B cell (primary cell): ENCODE data around the gene CPED1. TPM values are rescaled to one million over a fixed set of nuclear protein-coding genes. Genes with fewer than 3 reads are reported as not detected.

ENCODE experiments used
- ATAC-seq: fragments of 200-7000 bp; cut with Tn5 transposase; one replicate; pipeline ENCODE4 v1.10.0; 2021; ENCODE audit warnings: low read depth, mild to moderate bottlenecking, moderate number of reproducible peaks, moderate library complexity
- CTCF ChIA-PET: fragments of 350-600 bp; sonication (Branson Sonifier 250); formaldehyde crosslinking; loops from one replicate; lab custom pipeline; 2021; ENCODE audit warnings: antibody characterized with exemption, inconsistent platforms; lab: Charles Lee
- POLR2A ChIA-PET: fragments of 350-600 bp; sonication (Branson Sonifier 250); formaldehyde crosslinking; loops from one replicate; lab custom pipeline; 2021; ENCODE audit warnings: antibody characterized with exemption; lab: Charles Lee
- DNase-seq: peaks from one replicate; pipeline ENCODE4 v3.0.0; 2013
- H2AFZ ChIP-seq: 2 replicates; pipeline ENCODE4 v1.6.1; 2012; ENCODE audit warnings: mild to moderate bottlenecking, low read depth, low read length; ENCODE audit not compliant: insufficient read depth, poor library complexity, severe bottlenecking
- H3K27ac ChIP-seq, 2 donors: 1 replicate in 1 of 2; 2 replicates in 1 of 2; pipeline ENCODE4 v1.5.1; 2012 to 2013; ENCODE audit warnings: low read length in 2 of 2, mild to moderate bottlenecking in 2 of 2, moderate library complexity in 1 of 2
- H3K27me3 ChIP-seq, 4 experiments: fragments of 200-600 bp in 1 of 4; sonication (generic) in 1 of 4; replicated peaks in 1 of 4; 1 replicate in 2 of 4; 2 replicates in 2 of 4; pipeline versions ENCODE4 v1.6.1 to v1.7.0; 2013 to 2016; ENCODE audit warnings: low read length in 3 of 4, mild to moderate bottlenecking in 2 of 4, mixed read lengths in 1 of 4, moderate library complexity in 1 of 4; ENCODE audit not compliant: insufficient read depth in 4 of 4, control insufficient read depth in 3 of 4; ENCODE audit errors: control extremely low read depth in 1 of 4
- H3K36me3 ChIP-seq, 2 experiments: replicated peaks in 1 of 2; 1 replicate in 1 of 2; 2 replicates in 1 of 2; pipeline versions ENCODE4 v1.6.1 to v1.7.1; 2013; ENCODE audit warnings: low read length in 1 of 2; ENCODE audit not compliant: insufficient read depth in 2 of 2, control insufficient read depth in 1 of 2; ENCODE audit errors: control extremely low read depth in 1 of 2, extremely low read depth in 1 of 2
- H3K4me1 ChIP-seq, 2 donors: fragments of 200-600 bp in 1 of 2; sonication (generic) in 1 of 2; 1 replicate in 1 of 2; 2 replicates in 1 of 2; pipeline versions ENCODE4 v1.5.1 to v1.6.1; 2013 to 2017; ENCODE audit warnings: low read length in 2 of 2; ENCODE audit not compliant: control insufficient read depth in 2 of 2, insufficient read depth in 2 of 2
- H3K4me2 ChIP-seq: replicated peaks from 2 replicates; pipeline ENCODE3; 2012; ENCODE audit warnings: mild to moderate bottlenecking, low read depth, low read length; ENCODE audit not compliant: poor library complexity, severe bottlenecking
- H3K4me3 ChIP-seq, 5 experiments: fragments of 200-600 bp in 1 of 5; sonication (generic) in 1 of 5; 1 replicate in 3 of 5; 2 replicates in 2 of 5; pipeline versions ENCODE4 v1.5.1 to v1.7.0; 2011 to 2016; ENCODE audit warnings: low read length in 4 of 5, mild to moderate bottlenecking in 4 of 5, low read depth in 2 of 5, control low read depth in 1 of 5, moderate library complexity in 1 of 5; ENCODE audit not compliant: insufficient read depth in 1 of 5; ENCODE audit errors: control extremely low read depth in 1 of 5, extremely low read depth in 1 of 5
- H3K79me2 ChIP-seq: fragments of 200-600 bp; sonication (generic); one replicate; pipeline ENCODE4 v1.6.0; 2016; ENCODE audit warnings: low read length; ENCODE audit not compliant: control insufficient read depth, insufficient read depth
- H3K9ac ChIP-seq: fragments of 200-600 bp; sonication (generic); 2 replicates; pipeline ENCODE4 v1.6.1; 2017; ENCODE audit warnings: mild to moderate bottlenecking, low read length, moderate library complexity
- H3K9me3 ChIP-seq, 3 donors: one replicate each; pipeline versions ENCODE4 v1.6.1 to v1.7.1; 2013; ENCODE audit warnings: low read length in 2 of 3; ENCODE audit not compliant: control insufficient read depth in 2 of 3, insufficient read depth in 1 of 3; ENCODE audit errors: control extremely low read depth in 1 of 3
- H4K20me1 ChIP-seq: 2 replicates; pipeline ENCODE4 v1.6.0; 2012; ENCODE audit warnings: mild to moderate bottlenecking, low read length; ENCODE audit not compliant: insufficient read depth, control insufficient read depth, poor library complexity, severe bottlenecking
- H3K27ac Mint-ChIP-seq: one replicate; pipeline ENCODE4 v1.8.0; 2021; ENCODE audit warnings: mixed read lengths
- H3K27me3 Mint-ChIP-seq: one replicate; pipeline ENCODE4 v1.8.0; 2021; ENCODE audit warnings: mixed read lengths
- H3K4me1 Mint-ChIP-seq: one replicate; pipeline ENCODE4 v1.8.0; 2021; ENCODE audit warnings: mixed read lengths
- H3K4me3 Mint-ChIP-seq: one replicate; pipeline ENCODE4 v1.8.0; 2021; ENCODE audit warnings: mixed read lengths
- H3K9me3 Mint-ChIP-seq: one replicate; pipeline ENCODE4 v1.8.0; 2022; ENCODE audit warnings: mixed read lengths; ENCODE audit not compliant: insufficient read depth
- EZH2 ChIP-seq: IDR thresholded peaks from 2 replicates; pipeline ENCODE4 v1.6.1; 2012; ENCODE audit warnings: borderline replicate concordance, low read depth, mild to moderate bottlenecking, moderate library complexity, low read length; ENCODE audit not compliant: insufficient read depth, poor library complexity, severe bottlenecking
- WGBS: methylation state at CpG from one replicate; pipeline ENCODE4 v1.1.5; 2013; ENCODE audit warnings: missing lambda C conversion rate; ENCODE audit not compliant: insufficient coverage; 5-methylcytosine and 5-hydroxymethylcytosine counted together
- intact Hi-C: fragments of 100-400 bp; cut with micrococcal nuclease; formaldehyde crosslinking; loops from one replicate; pipeline ENCODE4 v1.10.0; 2022
- polyA plus RNA-seq: library from polyadenylated mRNA; depleted of rRNA; stranded (reverse); fragments of >200 nt; gene quantifications from 2 replicates; pipeline ENCODE4 v1.2.3, GENCODE V29; 2012
- total RNA-seq, 2 donors: library from RNA; stranded (reverse); fragments of 120-200 nt in 1 of 2; gene quantifications; 1 replicate in 1 of 2; 2 replicates in 1 of 2; pipeline versions ENCODE4 v1.2.3 to v1.2.4, GENCODE V29; 2013 to 2022
- TF ChIP-seq, protein P1 (sequence below): fragments of 200-600 bp; IDR thresholded peaks from one replicate; pipeline ENCODE4 v1.8.0; 2022; ENCODE audit warnings: antibody characterized with exemption, mild to moderate bottlenecking

The CPED1 gene
- total and polyA plus RNA-seq, 2 donors (not counting 1 experiment from before 2014, with no cell fraction given): 0.44 to 3.8 TPM

DNA sequence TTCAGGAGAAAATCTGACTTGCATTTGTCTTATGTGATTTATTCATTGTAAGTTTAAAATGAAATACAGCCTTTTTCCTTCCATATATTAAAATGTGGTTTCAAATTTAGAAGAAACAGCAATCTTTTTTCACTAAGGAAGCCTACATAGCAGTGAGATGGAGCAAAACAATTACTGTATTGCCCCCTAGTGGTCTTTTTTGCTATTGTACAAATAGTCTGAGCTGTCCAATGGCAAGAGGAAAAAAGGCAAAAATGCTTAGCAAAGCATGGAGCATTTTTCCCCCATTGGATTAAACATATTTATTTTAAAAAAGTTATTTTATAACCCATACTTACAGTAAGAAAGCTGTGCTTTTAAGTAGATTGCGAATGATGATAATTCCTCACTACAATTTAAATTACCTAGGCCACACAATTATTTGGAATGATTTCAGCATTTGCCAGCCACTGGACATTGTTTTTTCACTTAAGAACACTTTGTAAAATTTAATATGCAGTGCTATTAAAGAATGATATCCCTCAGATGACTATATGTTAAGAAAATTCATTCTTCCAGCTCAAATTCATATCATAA lies 119.5 kb downstream of the CPED1 start:
- H3K4me2 ChIP-seq: no peak overlapping the region
- no peaks in the 10 kb centered on the region for H3K27me3 Mint-ChIP-seq
- H3K36me3 ChIP-seq: no peaks in the 10 kb centered on the region
- H3K4me3 Mint-ChIP-seq: no peak overlapping the region
- no peaks in the 10 kb centered on the region for H3K9me3 ChIP-seq
- no peaks in the 10 kb centered on the region for H3K4me1 Mint-ChIP-seq
- no peak overlapping the region for H3K27ac Mint-ChIP-seq
- CTCF ChIA-PET: interaction anchor here (0.6 to 2.7 kb wide), 24 partner anchors 12 to 884 kb away, joined by 3 to 38 read pairs (median 4); partner anchors contain the start of gene CPED1
- ATAC-seq (peak; percentile 78), DNase-seq (peak; percentile 67)
- peaks cover 6% of the 10 kb centered on the region for H4K20me1 ChIP-seq
- no peaks in the 10 kb centered on the region for H3K4me1 ChIP-seq
- POLR2A ChIA-PET: no interaction called here
- intact Hi-C loops: loop anchor here (1.0 kb wide), 3 partner anchors 121 to 316 kb away; no protein-coding TSS in a partner anchor
- no peaks in the 10 kb centered on the region for H3K79me2 ChIP-seq
- no CpG with 5 or more reads among the region's 1 CpG for WGBS
- TF ChIP-seq, protein P1, sequence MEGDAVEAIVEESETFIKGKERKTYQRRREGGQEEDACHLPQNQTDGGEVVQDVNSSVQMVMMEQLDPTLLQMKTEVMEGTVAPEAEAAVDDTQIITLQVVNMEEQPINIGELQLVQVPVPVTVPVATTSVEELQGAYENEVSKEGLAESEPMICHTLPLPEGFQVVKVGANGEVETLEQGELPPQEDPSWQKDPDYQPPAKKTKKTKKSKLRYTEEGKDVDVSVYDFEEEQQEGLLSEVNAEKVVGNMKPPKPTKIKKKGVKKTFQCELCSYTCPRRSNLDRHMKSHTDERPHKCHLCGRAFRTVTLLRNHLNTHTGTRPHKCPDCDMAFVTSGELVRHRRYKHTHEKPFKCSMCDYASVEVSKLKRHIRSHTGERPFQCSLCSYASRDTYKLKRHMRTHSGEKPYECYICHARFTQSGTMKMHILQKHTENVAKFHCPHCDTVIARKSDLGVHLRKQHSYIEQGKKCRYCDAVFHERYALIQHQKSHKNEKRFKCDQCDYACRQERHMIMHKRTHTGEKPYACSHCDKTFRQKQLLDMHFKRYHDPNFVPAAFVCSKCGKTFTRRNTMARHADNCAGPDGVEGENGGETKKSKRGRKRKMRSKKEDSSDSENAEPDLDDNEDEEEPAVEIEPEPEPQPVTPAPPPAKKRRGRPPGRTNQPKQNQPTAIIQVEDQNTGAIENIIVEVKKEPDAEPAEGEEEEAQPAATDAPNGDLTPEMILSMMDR: peak; percentile 98
- no peak for TF ChIP-seq EZH2
- no peak overlapping the region for H2AFZ ChIP-seq
- H3K4me3 ChIP-seq: no peak overlapping the region
- no peak overlapping the region for H3K27ac ChIP-seq
- H3K27me3 ChIP-seq: no peaks in the 10 kb centered on the region
- H3K9me3 Mint-ChIP-seq: no peaks in the 10 kb centered on the region
- H3K9ac ChIP-seq: no peak overlapping the region

DNA sequence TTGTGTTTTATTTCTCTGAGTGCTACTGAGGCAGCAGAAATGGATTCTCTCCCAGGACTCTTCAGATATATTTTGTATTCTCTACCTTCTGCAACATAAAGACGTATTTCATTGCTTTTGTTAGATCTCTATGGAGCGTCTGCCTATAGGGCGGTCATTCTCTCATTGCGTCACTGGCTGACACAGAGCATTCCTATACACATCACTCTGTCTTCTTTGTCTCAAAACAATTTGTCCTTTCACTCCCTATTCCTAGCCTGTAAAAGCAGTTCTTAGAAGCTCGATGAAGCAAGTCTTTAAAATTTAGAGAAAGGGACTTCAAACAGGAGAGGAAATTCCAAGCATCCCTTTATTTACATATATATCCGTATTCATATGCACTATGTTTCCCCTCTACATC lies 120.6 kb downstream of the CPED1 start:
- no peak overlapping the region for H3K4me2 ChIP-seq
- no peaks in the 10 kb centered on the region for H3K9me3 Mint-ChIP-seq
- H3K9ac ChIP-seq: no peak overlapping the region
- no peak overlapping the region for H3K4me3 ChIP-seq
- no peak for ATAC-seq
- no peaks in the 10 kb centered on the region for H3K36me3 ChIP-seq
- ChIA-PET CTCF (interaction anchor here (1.3 to 2.7 kb wide), 10 partner anchors 13 to 440 kb away, joined by 3 to 38 read pairs (median 7); partner anchors contain the start of gene CPED1), POLR2A (interaction anchor here (0.6 kb wide), 1 partner anchor 159 kb away, joined by 6 read pairs; the partner anchor contains the start of gene ING3)
- no peaks in the 10 kb centered on the region for H3K27me3 ChIP-seq
- TF ChIP-seq EZH2: no peak
- TF ChIP-seq, protein P1: no peak
- no peaks in the 10 kb centered on the region for H3K4me1 ChIP-seq
- no peak for DNase-seq
- H3K9me3 ChIP-seq: no peaks in the 10 kb centered on the region
- no peaks in the 10 kb centered on the region for H3K27me3 Mint-ChIP-seq
- H3K4me1 Mint-ChIP-seq: no peaks in the 10 kb centered on the region
- peaks cover 6% of the 10 kb centered on the region for H4K20me1 ChIP-seq
- H3K27ac ChIP-seq: no peak overlapping the region
- no peaks in the 10 kb centered on the region for H3K79me2 ChIP-seq
- intact Hi-C loops: no loop called here
- 100% methylated on average over 1 of the region's 6 CpGs for WGBS
- no peak overlapping the region for H3K27ac Mint-ChIP-seq
- no peak overlapping the region for H2AFZ ChIP-seq
- no peak overlapping the region for H3K4me3 Mint-ChIP-seq
